Activated CD4-positive, alpha-beta T cell treated with anti-CD3 and anti-CD28 coated beads, Interleukin-2, amount 50 U/mL, for 24 hours (primary cell): ENCODE results near the gene PKNOX2.

ENCODE experiments used
- DNase-seq, 2 donors: peaks; one replicate each; pipeline ENCODE4 v3.0.0-alpha.2; 2020; ENCODE audit warnings: low read depth in 1 of 2, low spot score in 1 of 2

PKNOX2 gene

DNA sequence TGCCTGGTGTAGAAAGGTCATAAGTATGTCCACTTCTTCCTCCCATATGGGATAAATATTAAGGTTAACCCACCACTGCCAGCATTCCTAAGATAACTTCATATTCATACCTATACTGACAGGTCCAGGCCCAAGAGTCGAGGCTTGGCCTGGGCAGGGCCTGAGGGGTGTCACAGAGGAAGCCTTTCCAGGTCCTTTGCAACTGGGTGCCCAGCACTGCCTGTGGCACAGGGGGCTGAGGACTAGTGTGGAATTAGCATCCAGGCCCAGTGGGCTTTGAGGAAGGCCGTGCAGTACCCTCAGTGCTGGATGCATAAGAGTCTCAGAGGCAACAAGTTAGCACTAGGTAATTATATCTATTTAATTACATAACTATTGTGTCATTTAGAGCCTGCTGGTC is 65.4 kb downstream of the PKNOX2 start:
- DNase-seq: no peak

DNA sequence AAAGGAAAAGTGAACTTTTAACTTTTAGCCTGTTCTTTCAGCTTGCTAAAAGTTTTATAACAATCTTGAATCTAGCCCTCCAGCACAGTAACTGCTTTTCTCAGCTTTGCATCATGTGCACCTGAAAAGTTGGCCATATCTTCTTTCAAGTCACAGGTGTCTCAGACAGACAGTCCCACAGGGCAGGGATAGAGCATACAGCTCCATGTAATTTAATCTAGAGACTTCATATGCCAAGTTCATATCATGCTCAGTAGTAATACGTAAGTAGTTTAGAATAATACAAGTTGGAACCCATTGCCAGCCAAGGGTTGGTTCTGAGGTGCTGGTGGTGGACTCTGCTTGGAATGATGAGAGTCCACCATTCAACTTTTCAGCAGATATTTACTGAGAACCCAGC is 68.6 kb downstream of the PKNOX2 start:
- DNase-seq: no peak

DNA sequence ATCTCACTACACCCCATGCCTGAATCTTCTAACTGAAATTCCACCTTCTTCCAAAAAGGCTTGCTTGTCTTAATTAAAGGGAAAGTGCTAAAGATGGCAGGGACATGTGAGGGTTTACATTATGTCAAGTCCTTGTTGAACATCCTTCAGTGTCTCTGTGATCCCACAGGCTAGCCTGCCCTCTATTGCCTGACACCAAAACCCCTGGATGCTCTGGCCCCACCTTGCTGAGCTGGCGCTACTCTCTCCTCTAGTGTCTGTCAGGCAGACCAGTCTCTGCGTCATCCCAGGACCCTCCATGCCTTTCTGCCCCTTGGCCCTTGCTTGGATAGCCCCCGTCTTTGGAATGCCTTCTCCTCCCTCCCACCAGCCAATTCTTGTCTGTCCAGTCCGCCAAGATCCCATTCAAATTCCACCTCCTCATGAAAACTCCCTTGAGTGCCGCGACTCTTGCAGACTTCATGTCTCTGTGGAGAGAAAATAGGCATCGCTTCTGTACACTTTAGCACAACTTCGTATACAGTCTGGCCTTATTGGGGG is 69.3 kb downstream of the PKNOX2 start:
- DNase-seq: no peak

DNA sequence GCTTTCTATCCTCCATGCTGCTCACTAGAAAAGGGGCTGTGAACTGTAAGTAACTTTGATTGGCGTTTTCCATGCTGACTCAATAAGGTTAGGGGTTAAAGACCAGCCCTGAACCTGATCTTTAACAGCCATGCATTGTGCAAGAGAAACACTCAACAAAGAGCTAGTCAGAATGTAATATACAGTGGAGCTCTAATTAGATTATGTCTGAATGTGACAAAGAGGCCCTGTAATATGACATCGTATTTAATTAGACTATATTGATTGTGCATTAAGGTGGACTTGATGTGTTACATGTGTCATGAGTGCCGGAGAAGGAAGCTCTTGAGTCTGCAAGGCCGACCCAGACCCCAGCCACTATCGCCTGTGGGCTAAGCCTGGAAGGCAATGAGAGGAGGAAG is 70.5 kb downstream of the PKNOX2 start:
- no peak for DNase-seq

DNA sequence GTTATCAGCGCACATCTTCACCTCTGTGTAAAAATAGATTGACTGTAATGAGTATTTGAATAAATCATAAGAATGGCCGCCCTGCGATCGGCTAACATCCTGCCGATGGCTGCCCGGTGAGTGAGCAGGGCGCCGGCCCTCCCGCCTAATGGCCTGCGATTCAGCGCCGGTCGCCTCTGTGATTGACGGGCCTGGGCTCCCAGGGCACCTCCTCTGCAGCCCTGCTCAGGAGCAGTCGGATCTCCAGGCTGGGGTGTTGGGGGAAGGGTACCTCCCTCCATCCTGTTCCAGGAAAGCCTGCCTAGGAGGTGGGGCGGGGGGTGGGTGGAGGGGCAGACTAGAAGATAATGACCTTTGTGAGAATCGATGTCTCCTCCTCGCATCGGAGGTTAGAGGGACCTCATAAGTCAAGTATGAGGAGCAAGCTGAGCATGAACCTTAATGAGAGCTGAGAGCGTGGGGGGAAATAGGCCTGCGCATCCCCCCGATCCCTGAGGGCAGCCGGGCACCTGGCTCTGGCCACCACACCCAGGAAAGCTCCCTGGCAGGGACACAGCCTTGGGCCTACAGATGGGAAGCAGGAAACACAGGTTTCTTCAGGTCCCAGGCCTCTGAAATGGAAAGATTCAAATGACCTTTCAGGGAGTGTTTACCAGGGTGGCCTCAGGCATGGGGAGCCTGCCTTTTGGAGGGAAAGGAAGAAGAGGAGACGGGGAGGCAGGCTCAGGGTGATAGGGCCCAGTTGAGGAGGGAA is 71.7 kb downstream of the PKNOX2 start:
- no peak for DNase-seq

DNA sequence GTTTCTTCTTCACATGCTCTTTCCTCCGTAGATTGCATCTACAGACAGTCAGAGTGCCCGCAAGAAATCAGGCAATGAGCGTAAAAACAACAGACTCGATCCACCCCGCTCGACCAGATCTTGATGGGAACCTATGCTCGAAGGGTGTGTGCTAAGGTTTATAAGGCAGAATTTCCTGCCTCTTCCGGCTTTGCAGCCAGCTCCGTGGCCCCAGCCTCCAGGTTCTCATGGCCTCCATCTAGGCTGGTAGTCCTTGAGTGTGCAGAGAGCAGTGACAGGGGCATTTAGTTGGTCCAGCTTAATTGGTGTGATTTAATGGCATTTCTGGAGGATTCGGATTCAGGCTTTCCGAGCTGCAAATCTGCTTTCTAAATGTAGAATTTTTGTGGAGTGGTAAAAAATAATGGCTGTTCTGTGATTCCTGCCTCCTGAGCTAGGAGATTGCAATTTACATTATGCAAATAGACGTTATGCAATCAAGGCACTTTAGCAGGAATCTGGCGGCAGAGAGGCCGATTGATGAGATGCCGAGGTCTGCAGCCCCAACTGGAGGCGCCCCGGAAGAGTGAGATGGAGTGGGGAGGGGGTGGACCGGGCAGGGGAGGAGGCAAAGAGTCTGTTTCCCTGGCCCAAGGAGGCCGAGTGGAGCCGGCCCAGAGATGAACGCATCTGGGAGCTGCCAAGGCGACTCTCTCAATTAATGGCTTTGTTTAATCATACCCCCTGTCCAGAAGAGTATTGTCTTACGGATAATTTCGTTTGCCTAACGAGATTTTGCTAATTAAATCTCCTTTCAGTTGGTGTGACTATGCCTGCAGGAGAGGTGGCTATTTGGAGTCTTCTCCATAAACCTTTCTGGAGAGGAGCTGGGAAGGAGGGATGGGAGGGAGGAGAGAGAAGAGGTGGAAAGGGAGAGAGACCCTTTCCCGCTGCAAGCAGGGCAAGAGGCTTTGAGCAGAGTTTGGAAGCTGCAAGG is 75.3 kb downstream of the PKNOX2 start:
- DNase-seq: no peak

DNA sequence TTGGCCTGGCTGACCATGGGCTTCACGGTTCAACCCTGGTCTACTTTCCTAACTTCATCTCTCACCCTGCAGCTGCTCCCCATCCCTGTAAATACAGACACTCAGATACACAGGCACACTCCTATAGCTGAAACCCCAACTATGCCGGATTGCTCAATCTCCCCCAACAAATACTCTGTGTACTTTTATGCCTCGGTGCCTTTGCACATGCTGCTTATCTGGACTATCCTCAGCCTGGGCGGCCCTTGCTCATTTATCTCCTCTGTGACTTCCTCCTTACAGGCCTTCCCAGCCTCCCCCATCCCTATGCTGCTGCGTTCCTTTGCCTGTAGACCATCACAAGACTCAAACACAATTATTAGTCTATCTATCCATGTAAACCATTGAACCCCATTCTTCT is 76.6 kb downstream of the PKNOX2 start:
- DNase-seq: no peak

DNA sequence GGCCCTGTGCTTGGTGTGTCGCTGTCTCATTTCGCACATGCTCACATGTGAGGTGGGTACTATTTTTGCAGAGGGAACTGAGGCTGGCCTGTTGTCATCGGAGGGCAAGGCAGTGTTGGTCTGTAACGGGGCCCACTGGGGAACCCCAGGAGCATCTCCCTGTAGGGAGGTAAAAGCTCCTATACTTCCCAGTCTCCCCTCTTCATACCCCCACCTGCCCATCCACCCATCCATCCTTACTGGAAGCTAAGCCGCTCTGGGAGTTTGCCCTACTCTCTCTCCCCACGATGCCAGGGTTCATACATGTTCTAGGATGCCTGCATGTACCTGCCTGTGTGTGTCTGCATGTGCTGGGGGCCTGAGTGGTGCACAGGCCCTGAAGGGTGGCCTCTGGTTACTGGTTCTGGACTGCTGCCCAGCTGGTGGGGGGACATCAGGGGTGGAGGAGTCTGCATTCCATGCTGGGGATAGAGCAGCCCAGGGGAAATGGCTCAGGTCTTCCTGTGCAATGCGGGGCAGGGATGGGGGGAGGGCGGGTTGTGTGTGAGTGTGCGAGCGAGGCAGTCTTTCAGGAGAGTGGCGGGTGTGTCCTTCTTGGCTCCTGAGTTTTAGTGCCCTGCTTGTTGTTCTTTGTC is 77.7 kb downstream of the PKNOX2 start:
- DNase-seq: no peak

DNA sequence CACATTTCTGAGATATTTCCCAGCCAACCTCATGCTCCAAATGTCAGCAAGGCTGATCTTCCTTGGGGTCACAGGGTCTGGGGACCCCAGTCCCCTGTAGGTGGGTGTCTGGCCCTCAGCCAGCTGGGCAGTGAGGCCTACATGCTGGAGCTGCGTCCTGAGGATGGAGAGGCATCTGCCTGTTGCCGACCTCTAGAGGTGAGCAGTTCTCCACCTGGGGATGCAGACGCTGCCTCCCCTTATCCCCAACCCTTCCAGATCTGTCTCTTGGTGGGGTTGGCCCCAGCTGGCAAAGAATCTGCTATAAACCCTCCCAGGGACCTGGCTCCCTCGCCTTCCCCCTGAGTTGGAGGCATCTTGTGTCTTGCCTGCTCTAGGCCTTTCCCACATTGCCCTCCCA is 79.6 kb downstream of the PKNOX2 start:
- DNase-seq: no peak

DNA sequence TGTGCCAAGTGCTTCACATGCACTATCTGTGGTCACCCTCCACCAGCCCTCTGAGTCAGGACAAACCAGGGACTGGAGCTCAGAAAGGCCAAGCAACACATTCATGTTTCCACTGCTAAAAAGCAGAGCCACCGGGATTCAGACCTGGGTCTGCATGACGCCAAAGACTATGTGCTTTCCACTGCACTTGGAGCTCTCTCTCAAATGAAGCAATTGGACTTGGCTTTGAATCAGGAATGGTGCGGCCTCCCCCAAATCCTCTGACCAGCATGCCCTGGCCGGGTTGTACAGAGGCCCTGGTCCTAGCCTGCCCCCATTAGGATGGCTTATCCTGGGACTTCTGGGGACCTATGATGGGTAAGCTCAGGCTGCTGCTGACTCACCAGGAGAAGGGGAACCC is 80.7 kb downstream of the PKNOX2 start:
- DNase-seq: no peak

DNA sequence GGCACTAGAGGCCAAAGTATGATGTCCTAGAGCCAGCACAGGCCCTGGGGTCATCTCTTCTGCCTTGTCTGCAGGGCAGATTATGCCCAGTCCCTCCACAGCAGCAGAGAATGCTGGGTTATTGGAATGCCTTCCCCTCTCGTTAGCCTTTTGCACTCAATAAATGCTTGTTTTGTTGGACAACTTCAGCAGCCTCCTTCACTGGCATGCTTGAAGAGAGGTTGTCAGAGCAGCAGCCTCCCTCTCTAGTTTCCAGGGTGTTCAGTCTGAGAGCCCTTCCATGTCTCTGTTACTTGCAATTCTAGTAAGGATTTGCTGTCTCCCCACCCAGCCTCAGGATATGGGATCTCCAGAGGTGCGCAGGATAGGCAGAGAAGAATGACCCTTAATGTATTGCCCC is 82.9 kb downstream of the PKNOX2 start:
- DNase-seq: no peak

DNA sequence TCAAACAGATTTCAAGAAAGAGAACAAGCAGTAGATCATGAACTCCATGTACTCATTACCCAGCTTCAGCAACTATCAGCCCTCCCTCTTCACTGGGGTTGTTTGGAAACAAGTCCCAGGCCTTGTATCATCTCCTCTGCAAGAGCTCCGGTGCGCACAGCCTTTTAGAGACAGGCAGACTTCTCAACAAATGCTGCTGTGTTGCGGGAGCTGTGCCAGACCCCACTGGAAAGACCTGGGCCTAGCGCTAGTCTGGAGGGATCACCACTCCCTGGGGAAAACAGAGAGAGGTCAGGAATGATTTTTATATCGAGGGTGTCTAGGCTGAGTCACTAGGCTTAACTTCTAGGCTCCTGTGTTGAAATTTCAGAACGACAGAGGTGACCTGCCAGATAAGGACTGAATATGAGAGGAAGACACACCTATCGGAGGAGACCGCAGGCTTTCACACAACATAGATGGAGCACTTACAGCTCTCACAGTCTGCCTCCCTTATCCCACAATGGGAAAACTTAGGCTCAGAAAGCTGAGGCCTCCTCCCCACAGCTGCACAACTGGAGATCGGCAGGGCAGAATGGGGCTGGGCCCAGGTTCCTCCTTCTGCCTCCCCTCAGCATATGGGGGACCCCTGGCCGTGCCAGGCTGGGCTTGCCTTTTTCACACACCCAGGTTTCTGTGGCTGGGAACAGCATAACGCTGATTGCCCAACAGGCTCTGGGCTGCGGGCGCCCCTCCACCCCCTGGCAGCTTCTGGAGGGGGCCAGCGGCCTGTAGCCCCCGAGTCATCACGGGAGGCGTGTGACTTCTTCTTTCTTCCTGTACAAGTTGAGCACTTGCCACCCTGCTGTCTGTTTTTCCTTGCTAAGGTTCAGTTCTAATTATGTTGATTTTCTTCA is 86.0 kb downstream of the PKNOX2 start:
- DNase-seq: no peak

DNA sequence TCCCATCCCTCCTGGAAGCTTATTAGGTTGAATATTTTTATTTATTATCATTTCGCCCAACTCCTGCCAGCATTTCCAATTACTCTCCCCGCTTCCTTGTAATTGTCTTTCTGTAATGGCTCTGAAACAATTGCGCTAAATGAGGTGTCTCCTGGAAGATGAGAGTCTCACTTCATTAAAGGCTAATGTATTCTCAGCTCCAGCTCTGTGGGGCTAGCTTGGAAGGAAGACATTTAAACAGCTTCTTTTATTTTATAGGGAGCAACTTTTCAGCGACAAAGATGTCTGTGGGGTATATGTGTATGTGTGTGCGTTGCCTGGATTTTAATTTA is 86.6 kb downstream of the PKNOX2 start:
- no peak for DNase-seq

DNA sequence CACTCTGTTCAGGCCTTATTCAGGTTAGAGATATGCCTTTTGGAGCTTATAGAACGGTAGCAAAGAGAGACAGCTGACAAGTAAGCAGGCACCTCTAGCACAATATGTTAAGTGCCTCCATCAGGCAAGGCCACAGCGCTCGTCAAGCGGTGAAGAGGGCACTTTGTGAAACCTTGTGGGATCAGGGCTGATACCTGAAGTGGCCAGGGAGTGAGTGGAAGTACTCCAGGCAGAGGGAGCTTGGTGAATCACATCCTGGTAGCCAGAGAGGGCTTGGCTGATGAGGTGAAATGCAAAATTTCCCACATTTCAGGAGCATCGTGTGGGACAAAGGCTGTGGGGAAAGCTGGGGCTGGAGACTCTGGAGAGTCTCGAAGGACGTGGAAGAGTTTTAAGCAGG is 87.4 kb downstream of the PKNOX2 start:
- no peak for DNase-seq

DNA sequence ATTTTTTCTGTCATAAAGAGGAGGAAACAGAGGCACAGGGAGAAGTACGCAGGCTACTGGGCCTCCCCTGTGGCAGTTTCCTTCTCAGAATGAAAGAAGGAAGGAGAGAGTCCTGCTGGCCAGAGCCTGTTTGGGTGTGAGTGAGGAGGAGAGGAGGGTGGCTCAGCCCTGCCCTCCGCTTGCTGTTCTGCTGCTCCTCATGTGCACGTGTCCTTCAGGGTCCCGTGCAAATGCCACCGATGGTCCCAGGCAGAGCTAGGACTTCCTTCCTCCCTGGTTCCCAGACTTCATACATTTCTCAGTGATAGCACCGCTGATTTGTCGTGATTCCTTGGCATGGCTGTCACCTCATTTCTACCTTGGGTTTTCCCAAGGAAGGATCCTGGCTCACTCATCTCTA is 88.7 kb downstream of the PKNOX2 start:
- no peak for DNase-seq

DNA sequence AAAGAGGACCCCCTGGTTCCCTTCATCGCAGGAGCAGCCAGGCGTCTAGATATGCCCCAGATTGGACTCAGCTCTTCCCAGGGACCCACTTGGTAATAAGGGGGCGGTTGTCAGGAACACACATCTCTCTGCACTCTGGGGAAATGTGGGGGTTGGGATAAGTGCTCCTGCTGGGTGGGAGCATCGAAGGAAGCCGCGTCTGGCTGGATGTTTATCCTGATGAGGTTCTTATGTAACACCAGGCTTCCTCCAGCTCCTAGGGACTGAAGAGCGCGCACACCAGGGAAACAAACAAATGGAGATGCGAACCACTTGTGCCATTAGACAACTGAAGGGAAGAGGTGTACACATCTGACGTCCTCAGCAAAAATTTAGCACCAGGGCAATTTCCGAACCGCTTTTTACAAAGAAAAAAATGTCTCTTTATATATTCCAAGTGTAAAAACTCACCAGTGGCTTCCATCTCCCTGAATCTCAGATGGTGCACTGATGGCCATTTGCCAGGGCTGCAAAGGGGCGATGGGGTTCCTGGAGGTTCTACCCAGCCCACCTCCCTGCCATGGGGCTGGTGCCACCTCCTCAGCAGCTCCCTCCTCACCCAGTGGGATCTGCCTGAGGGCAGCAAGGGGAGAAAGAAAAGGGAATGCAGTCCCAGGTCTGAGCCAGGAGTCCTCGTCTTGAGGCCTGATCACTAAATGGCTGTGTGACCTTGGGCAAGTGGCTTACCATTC is 89.4 kb downstream of the PKNOX2 start:
- no peak for DNase-seq

DNA sequence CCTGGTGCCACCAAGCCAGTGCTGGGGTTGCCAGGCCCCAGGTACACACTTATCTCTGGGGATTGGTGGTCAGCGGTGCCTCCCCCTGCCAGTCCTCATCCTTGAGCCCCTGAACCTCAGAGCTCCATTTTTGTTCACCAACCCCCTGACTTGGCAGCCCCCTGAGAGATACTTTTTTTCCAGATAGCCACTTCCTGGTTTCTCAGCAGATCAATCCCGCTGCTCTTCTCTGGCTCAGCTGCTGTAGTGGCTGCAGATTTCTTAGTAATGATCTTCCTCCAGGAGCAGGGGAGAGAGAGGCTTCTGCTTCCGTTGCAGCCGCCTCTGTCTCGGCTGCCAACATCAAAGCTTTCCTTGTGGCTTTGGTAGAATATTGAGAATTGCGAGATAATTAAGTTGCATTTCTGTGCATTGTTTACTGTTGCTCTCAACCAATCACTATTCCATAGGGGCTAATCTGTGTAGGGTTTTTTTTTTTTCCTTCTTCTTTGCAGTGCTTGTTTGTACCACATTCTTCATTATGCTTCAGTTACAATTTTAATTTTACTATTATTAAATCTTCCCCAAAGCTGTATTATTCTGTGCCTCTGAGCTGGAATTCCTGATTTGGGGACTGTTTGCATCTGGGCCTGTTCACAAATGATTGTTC is 92.1 kb downstream of the PKNOX2 start:
- no peak for DNase-seq

DNA sequence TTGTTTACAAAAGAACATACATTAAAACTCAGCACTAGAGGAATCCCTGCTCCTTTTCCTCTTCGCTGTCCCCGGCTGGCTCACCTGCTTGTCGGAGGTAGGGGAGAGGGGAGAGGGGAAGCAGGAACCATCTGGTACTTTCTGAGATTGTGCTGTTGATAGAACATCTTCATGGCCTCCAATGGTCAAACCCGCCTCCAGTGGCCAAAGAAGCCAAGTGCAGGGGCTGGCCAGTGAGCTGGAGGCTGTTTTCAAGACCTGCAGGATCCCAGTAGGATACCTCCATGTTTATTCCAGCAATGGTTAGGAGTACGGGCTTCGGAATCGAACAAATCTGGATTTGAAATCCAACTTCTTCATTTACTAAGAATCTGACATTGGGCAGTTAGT is 92.6 kb downstream of the PKNOX2 start:
- DNase-seq: no peak

DNA sequence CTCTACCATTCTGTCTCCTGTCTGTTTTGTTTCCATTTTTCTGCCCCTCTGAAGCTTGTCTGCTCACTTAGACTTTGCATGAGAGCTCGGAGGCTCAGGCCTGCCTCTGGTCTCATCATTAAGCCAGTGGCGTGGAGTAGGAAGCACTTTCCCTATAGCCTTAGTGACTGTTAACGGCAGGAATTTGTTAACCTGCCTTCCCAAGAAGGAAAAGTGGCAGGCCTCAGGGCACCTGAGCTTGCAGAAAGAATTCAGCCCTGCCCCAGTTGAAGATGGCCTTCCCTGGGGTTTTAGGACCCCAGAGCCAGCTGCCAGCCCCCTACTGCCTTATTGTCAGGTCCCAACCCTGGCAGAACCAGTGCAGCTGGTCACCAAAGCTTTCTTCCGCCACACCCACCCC is 93.2 kb downstream of the PKNOX2 start:
- no peak for DNase-seq
